ENCODE data around the gene PHF3.
"Not testable (repeated sequence)": the region's sequence is repeated elsewhere in the genome, so short reads cannot be mapped to it uniquely, and the experiment has no call there.

PHF3 gene

DNA sequence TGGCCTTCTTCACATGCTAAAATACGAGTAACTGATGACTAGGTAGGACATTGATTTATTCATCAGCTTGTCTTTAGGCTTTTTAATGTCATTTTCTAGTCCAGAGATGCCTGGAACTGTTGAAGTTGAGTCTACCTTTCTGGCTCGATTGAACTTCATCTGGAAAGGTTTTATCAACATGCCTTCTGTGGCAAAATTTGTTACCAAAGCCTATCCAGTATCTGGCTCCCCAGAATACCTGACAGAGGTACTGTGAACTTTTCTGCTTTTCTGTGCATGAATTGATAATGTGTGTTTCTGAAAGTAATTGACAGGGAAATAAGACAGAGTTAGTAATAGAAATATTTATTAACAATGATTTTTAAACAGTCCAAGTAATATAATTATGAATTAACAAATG, 71.0 kb downstream of the PHF3 start:
- no peak for DNase-seq (ENCODE audit: low read depth)

DNA sequence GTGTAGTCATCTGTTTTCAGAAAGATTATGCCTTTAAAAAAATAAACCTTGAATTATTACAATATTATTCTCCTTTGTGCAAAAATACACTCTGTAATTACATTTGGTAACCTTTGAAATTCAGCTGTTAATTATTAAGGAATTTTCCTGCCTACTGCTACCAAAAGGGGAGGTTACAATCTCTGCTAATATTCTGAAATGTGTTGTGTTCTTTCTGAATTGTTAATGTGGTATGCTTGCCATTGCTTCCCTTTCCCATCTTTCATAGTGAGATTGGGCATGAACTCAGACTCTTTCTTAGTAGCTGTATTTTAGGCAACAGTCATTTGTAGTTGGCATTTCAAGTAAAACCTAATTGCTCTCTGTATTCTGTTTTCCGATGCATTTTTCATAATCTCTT, 73.0 kb downstream of the PHF3 start:
- DNase-seq (ENCODE audit: low read depth): no peak

DNA sequence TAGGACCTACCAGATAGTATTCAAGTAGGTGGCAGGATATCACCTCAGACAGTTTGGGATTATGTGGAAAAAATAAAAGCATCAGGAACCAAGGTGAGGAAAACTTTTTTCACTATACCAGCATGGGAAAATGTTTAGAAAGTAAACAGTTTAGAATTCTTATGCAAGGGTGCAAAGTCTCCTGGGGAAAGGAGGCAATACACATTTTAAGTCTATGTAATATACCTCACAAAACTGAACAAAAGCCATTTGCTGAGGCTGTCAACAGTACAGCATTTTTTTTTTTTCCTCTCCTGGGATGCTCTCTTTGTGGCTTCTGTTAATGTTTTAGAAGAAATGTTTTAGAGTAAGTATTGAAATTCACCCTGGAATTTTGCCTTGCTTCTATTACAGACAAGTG, 73.5 kb downstream of the PHF3 start:
- no peak for DNase-seq (ENCODE audit: low read depth)

DNA sequence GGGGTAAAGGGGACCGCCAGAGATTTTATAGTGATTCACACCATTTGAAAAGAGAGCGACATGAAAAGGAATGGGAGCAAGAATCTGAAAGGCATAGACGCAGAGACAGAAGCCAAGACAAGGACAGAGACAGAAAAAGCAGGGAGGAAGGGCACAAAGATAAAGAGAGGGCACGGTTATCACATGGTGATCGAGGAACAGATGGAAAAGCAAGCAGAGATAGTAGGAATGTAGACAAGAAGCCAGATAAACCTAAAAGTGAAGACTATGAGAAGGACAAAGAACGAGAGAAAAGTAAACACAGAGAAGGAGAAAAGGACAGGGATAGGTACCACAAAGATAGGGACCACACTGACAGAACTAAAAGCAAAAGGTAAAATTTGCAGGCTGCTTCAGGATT, 77.7 kb downstream of the PHF3 start:
- DNase-seq (ENCODE audit: low read depth): no peak

DNA sequence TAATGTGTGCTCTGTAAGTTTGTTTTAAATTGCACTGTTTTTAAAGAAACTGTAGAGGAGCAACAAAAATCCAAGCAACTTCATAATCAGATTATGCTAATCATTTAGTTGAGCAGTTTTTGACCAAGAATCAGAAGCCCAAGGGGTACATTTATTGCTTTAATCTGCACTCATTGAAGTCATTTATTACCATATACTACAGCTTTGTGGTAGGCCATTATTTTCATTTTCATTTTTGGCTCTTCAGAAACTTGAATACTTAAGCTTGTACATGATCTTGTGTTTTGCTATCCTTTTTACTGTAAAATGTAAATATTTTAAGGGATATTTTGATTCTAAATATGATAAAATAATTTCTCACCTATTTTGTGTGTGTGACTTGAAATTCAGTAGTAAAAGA, 78.5 kb downstream of the PHF3 start:
- no peak for DNase-seq (ENCODE audit: low read depth)

DNA sequence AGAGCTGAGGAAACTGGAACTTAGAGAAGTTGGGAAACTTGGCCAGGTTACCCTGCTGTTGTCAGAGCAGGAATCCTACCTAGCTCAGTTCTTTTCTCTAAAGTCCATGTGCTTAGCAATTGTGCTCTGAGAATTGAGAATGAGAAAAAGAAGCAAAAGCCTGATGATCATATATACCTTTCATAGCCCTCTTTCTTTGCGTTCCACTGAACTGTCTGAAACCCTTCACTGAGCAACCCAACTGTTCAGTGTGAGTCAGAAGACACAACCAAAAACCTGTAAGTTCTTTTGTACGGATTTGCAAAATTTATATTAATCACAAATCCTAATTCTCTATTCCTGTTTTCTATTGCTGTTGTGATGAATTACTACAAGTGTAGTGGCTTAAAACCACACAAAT, 80.6 kb downstream of the PHF3 start:
- no peak for DNase-seq (ENCODE audit: low read depth)

DNA sequence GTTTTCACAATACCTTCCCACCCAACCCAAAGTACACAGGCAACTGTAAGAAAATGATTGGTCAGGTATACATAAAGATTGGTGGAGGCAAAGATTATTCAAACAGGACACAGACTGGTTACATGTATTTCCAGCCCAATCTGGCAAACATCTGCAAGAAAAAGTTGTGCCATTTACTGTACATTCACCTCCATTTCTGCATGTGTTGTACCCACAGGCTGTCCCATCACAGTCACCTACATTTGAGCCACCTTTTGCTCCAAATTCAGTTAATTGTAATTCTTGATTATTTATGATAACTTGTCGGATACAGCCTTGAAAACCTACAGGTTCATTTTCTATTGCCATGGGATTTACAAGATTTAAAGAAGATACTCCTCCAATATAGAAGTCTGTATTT, 85.6 kb downstream of the PHF3 start:
- no peak for DNase-seq (ENCODE audit: low read depth)

DNA sequence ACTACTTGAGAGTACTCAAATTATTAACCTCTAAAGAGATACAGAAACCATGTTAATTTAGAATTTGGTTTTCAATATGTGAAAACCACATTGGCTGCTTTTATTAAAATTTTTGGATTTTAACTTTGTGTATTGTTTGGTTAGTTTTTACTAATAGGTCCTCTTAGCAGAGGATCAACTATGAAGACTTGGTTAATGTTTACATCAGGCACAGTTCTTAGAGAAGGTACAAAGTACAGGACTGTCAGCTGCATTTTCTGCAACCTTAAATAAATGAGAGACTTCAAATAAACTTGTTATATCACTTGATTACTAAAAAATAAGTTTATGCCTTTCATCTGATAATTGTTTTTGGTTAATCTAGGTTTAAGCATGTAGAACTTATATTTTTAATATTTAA, 89.1 kb downstream of the PHF3 start:
- DNase-seq (ENCODE audit: low read depth): no peak

DNA sequence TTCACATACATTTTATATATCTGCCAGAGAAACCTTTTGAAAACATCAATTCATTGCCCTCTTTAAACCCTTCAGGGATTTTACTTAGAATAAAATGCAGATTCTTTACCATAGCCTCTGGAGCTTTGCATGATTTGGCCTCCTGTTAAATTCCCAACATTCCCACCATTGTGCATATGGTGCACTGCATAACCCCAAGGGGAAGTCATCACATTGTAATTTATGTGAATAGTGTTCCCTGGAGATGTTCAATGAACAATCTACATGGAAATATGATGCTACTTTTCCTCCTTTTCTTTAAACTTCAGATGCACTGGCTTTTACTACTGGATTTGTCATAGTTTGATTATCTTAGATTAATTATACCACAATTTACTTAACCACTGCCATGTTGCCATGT, 94.7 kb downstream of the PHF3 start:
- DNase-seq (ENCODE audit: low read depth): no peak

DNA sequence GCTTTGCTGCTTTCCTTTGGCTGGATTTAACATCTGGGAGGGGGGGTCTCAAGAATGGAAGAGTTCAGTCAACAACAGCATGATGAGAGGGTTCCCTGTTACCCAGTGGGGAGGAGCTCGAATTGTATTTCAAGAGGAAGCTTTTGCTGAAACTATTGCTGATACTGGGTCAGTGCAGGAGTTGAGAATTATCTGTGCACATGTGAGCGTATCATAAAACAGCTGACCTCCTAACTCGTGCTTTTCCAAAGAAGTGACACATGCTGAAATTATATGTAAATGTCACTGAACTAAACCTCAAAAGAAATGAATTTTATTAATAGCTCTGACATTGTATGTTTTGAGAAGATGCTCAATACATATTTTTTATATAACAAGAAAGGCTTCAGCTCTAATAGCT, 96.3 kb downstream of the PHF3 start:
- no peak for DNase-seq (ENCODE audit: low read depth)

DNA sequence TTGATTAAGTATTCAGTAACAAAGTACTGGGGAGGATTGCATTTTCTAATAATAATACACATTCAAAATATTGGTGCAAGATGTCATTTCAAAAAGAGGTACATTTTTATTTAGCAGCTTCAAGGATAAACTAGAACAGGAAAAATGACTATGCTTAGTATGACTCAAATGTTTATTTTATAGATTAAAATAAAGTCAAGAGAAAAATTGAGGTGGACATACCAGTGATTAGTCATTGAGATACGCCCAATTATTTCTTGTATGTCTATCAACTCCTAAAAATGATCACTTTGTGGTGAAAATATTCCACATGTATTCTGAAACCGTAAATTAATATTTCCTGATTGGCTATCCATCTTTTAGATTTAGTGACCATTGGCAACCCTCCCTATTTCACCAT, 96.7 kb downstream of the PHF3 start:
- no peak for DNase-seq (ENCODE audit: low read depth)

DNA sequence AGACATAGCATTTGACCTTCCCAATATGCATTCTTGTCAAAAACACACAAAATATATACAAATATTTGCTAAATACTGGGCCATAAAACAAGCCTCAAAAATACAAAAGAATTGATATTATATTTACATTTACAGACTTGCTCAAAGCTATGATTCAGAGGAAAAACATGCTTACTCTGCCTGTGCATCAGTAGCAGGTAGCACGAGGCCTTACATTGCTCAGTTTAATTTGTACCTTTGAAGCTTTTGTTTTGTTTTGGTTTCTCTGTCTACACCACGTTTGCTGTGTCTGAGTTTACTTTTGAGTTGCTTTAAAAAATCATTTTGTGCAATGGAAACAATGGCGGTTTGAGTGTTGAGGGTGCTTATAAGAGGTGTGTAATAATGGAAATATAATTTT, 99.3 kb downstream of the PHF3 start:
- no peak for DNase-seq (ENCODE audit: low read depth)

DNA sequence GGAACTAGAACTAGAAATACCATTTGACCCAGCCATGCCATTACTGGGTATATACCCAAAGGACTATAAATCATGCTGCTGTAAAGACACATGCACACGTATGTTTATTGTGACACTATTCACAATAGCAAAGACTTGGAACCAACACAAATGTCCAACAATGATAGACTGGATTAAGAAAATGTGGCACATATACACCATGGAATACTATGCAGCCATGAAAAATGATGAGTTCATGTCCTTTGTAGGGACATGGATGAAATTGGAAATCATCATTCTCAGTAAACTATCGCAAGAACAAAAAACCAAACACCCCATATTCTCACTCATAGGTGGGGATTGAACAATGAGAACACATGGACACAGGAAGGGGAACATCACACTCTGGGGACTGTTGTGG, 102.6 kb downstream of the PHF3 start:
- not testable (repeated sequence) for DNase-seq (ENCODE audit: low read depth)

DNA sequence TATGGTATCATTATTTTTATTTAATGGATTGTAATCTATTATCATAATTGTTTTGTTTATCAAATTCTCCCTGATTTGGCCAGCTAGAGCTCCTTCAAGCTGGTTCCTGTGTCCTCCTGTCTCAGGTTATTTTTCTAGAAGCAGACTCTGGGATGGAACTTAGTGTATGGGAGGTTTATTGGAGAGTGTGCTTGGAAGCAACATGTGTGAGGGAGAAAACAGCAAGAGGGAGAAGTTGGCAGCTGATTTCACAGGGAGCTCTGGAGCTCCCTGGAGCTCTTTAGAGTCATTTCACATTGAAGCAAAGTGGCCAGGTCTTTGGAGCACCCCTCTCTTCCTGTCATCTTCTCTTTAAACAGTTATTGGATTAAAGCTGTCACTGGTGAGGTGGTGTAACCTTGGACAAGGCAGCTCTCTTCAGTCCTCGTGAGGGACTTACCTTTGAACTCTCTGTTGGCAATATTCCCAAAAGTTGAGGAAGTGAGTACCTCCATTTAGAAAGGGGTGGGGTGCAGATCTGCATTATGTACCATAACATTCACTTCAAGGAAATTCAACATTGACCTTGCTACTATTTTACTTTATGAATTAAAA, 103.6 kb downstream of the PHF3 start:
- DNase-seq (ENCODE audit: low read depth): no peak

DNA sequence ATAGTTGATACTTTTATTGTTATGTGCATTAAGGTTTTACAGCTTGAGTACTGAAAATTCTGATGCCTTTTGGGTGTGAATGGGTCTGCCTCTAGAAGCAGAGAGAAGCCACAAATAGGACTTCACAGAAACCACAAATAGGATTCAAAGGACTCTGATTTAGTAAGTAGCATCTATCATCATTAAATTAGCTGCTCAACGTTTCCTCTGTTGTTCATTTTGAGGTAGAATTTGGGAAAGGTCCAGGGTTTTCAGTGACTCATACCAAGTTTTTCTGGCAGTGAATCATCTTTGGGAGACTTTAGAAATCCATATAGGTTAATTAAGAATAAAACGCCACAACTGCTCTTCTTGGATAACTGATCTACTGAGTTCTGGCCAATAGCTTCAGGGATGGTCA, 105.1 kb downstream of the PHF3 start:
- DNase-seq (ENCODE audit: low read depth): no peak

DNA sequence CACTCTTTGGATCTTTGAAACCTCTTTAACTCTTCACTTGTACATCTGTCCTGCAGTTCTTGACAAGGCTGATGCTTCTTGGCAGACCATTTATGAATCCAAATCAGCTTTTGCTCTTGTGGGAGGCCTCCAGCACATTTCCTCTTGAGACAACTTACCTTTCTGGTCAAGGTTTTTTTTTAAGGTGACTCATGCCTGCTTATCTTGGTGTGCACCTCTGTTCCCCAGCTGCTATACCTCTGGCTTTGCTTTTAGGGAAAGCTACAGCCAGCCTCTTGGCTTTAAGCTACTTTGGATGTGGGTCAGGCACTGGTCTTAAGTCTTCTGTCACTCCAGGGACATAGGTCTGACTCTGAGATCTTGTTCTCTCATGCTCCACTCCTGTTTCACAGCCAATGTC, 106.5 kb downstream of the PHF3 start:
- no peak for DNase-seq (ENCODE audit: low read depth)

DNA sequence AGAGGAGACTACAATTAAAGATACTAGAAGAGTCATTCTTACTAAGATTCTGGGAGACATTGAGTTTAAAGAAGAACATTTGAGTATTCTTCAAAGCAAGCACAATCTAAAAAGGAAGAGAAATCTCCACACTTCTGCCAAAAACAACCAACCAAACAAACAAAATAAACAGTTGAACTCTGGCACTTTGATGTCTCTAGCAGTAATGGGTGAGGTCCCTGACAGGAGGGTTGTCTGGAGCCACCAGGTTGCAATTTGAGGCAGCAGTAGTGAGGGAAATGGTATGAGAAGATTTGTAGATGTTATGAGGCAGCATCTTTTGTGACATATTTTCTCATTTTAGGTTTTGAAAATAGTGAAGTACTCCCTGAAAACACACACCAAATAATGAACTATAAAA, 108.1 kb downstream of the PHF3 start:
- DNase-seq (ENCODE audit: low read depth): no peak

DNA sequence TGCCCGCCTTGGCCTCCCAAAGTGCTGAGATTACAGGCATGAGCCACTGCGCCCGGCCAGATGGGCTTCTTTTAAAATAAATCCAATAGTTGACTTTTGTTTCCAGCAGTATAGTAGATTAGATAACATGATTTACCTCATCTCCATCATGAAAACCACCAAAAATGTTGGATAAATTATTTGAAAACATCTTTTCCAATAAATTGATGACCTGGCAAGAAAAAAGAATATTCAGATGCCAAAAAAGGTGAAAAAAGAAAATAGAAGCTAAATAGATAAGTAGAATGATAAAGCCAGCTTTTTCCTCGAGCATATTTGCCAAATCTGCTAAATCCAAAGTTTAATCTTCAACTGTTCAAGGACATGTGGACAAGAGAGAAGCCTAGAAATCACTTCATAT, 109.2 kb downstream of the PHF3 start:
- no peak for DNase-seq (ENCODE audit: low read depth)

DNA sequence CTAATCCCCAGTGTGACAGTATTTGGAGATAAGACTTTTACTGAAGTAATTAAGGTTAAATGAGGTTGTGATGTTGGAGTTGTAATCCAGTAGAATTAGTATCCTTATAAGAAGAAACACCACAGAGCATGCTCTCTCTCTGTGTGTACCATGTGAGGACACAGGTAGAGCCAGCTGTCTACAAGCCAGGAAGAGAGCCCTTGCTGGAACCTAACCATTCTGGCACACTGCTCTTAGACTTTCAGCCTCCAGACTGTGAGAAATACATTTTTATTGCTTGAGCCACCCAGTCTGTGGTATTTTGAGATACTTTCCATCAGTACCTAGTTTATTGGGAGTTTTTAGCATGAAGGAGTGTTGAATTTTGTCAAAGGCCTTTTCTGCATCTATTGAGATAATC, 110.2 kb downstream of the PHF3 start:
- no peak for DNase-seq (ENCODE audit: low read depth)

DNA sequence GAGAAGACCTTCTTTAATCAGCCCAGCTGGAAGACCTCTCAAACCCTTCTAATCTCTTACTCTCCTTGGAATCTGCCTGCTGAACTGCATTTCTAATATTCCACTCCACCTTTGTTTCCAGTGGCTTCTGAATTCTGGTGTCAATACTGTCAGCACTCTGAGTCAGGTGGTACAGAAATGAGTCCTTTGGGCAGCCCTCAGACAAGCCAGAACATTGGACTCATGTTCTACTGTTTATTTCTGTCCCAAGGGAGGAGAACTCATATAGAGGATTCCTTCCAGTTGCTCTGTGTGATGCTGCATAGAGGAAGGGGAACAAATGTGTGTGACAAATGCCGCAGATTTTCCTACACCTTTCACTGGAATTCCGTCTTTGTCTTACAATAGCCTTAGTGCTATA, 114.8 kb downstream of the PHF3 start:
- no peak for DNase-seq (ENCODE audit: low read depth)

DNA sequence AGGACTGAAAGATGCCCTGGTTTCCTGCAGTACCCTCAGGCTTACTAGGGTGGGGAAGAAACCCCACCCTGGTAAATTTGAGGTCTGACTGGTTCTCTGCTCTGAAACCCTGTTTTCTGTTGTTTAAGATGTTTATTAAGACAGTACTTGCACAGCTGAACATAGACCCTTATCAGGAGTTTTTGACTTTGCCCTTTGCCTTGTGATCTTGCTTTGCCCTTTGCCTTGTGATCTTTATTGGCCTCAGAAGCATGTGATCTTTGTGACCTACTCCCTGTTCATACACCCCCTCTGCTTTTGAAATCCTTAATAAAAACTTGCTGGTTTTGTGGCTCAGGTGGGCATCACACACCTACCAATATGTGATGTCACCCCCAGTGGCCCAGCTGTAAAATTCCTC, 121.7 kb downstream of the PHF3 start:
- DNase-seq (ENCODE audit: low read depth): not testable (repeated sequence)

DNA sequence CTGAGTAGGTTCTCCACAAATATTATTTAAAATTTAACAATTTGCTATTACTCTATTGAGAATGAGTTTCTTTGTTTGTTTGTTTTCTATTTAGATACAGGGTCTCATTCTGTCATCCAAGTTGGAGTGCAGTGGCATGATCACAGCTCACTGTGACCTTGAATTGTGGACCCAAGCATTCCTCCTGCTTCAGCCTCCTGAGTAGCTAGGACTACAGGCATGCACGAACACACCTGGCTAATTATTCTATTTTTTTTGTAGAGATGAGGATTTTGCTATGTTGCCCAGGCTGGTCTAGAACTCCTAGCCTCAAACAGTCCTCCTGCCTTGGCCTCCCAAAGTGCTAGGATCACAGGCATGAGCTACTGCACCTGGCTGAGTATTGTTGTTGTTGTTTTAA, 122.2 kb downstream of the PHF3 start:
- DNase-seq (ENCODE audit: low read depth): no peak

DNA sequence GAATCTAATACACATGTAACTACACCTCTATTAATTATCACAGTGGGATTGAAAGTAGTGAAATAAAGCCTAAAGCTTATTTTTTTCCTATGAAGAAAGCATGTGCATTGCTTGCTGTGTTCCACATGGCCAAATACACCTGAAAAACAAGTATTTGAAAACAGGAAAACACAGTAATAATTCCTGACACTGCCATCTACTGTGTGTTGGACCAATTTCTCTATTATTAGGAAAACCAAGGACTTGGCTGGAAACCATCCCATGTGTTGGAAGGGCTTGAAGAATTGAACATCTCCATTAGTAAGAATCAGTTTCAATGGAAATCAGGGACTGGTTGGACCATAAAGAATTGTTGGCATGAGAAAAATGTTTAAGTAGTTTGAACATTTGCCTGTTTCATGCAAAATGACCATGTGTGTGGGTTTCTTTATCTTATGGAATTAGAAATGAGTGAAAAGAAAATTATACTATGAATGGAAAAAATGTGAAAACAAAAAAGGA, 124.1 kb downstream of the PHF3 start:
- DNase-seq (ENCODE audit: low read depth): no peak

DNA sequence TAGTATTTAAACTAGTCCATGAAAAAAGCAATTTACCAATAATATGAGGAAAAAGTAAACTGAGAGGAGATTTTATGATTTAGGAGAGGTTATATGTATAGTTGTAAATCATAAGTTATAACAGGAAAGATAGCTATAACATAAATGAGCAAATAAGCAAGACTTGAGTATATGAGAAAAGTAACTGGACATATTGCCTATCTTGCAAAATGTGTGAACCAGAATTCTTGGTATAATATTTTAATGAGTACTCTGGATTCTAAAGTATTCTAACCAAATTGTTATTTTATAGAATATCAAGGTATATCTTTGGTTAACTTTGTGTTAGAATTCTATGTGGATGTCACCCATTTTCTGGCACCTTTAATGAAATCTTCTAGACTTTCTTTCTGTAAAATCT, 124.6 kb downstream of the PHF3 start:
- no peak for DNase-seq (ENCODE audit: low read depth)

Data from T follicular helper cell (primary cell).